Neural cell (in vitro differentiated cells): ENCODE measurements around the gene MLPH. TPM values are rescaled to one million over a fixed set of nuclear protein-coding genes. Genes with fewer than 3 reads are reported as not detected.

Source experiments
- H2AFZ ChIP-seq: fragments of 200-600, 300-800 bp; sonication (generic), shearing (Covaris generic); 2 replicates; pipeline ENCODE4 v1.6.0; 2014; ENCODE audit warnings: low read depth, mild to moderate bottlenecking, antibody characterized with exemption, low read length, moderate library complexity
- H3F3A ChIP-seq: fragments of 200-600 bp; shearing (Covaris generic); 2 replicates; pipeline ENCODE4 v1.6.1; 2016; ENCODE audit warnings: mild to moderate bottlenecking, moderate library complexity, mixed read lengths, antibody characterized with exemption, low read length; ENCODE audit not compliant: insufficient read depth, poor library complexity, severe bottlenecking
- H3K27ac ChIP-seq: fragments of 200-600, 300-800 bp; sonication (generic), shearing (Covaris generic); 2 replicates; pipeline ENCODE4 v1.5.1; 2014; ENCODE audit warnings: mild to moderate bottlenecking, low read length, moderate library complexity
- H3K27me3 ChIP-seq: fragments of 300-800, 200-600 bp; sonication (generic), shearing (Covaris generic); 2 replicates; pipeline ENCODE4 v1.6.0; 2014; ENCODE audit warnings: mild to moderate bottlenecking, low read depth, low read length, moderate library complexity; ENCODE audit not compliant: insufficient read depth
- H3K36me3 ChIP-seq: fragments of 300-800, 200-600 bp; sonication (generic), shearing (Covaris generic); 2 replicates; pipeline ENCODE4 v1.5.1; 2014; ENCODE audit warnings: mild to moderate bottlenecking, antibody characterized with exemption, low read length, moderate library complexity; ENCODE audit not compliant: insufficient read depth
- H3K4me2 ChIP-seq: fragments of 300-800, 200-600 bp; sonication (generic), shearing (Covaris generic); 2 replicates; pipeline ENCODE4 v1.6.0; 2014; ENCODE audit warnings: mild to moderate bottlenecking, low read length
- H3K4me3 ChIP-seq: fragments of 300-800, 200-600 bp; sonication (generic), shearing (Covaris generic); 2 replicates; pipeline ENCODE4 v1.5.1; 2014; ENCODE audit warnings: mild to moderate bottlenecking, low read length, moderate library complexity
- H3K79me2 ChIP-seq: fragments of 200-600 bp; shearing (Covaris generic); replicated peaks from 2 replicates; pipeline ENCODE4 v1.6.0; 2014; ENCODE audit warnings: mild to moderate bottlenecking, low read length, moderate library complexity; ENCODE audit not compliant: insufficient read depth
- H3K9ac ChIP-seq: fragments of 300-800, 200-600 bp; sonication (generic), shearing (Covaris generic); 2 replicates; pipeline ENCODE4 v1.6.1; 2016; ENCODE audit warnings: mild to moderate bottlenecking, low read length, mixed read lengths
- H3K9me2 ChIP-seq: fragments of 200-600 bp; shearing (Covaris generic); 2 replicates; pipeline ENCODE4 v1.6.1; 2016; ENCODE audit warnings: mild to moderate bottlenecking, low read length, mixed read lengths; ENCODE audit not compliant: insufficient read depth
- H3K9me3 ChIP-seq: fragments of 200-600, 300-800 bp; sonication (generic), shearing (Covaris generic); 2 replicates; pipeline ENCODE4 v1.6.1; 2016; ENCODE audit warnings: mild to moderate bottlenecking, mixed run types, low read length, moderate library complexity, mixed read lengths
- H4K20me1 ChIP-seq: fragments of 200-600 bp; shearing (Covaris generic); 2 replicates; pipeline ENCODE4 v1.6.1; 2016; ENCODE audit warnings: mild to moderate bottlenecking, mixed run types; ENCODE audit not compliant: insufficient read depth
- EP300 ChIP-seq: fragments of 450-650 bp; conservative IDR thresholded peaks from 2 replicates; pipeline ENCODE4 v1.6.1; 2014; ENCODE audit warnings: antibody characterized with exemption, mild to moderate bottlenecking, moderate library complexity; ENCODE audit not compliant: poor library complexity, severe bottlenecking
- EZH2 ChIP-seq: fragments of 200-600, 300-800 bp; shearing (Covaris generic), sonication (generic); IDR thresholded peaks from 2 replicates; pipeline ENCODE4 v1.6.1; 2014; ENCODE audit warnings: antibody characterized with exemption, low read length, borderline replicate concordance, mild to moderate bottlenecking; ENCODE audit not compliant: insufficient read depth, poor library complexity, severe bottlenecking
- MXI1 ChIP-seq: fragments of 450-650 bp; conservative IDR thresholded peaks from 2 replicates; pipeline ENCODE4 v1.6.1; 2014; ENCODE audit warnings: antibody characterized with exemption, mild to moderate bottlenecking; ENCODE audit not compliant: poor library complexity, severe bottlenecking
- POLR2AphosphoS5 ChIP-seq: IDR thresholded peaks from 2 replicates; pipeline ENCODE4 v1.6.1; 2012
- RAD21 ChIP-seq: fragments of 450-650 bp; conservative IDR thresholded peaks from 2 replicates; pipeline ENCODE4 v1.6.1; 2014; ENCODE audit warnings: antibody characterized with exemption, mild to moderate bottlenecking, moderate library complexity
- SMC3 ChIP-seq: fragments of 450-650 bp; conservative IDR thresholded peaks from 2 replicates; pipeline ENCODE4 v1.6.1; 2014; ENCODE audit warnings: antibody characterized with exemption, mild to moderate bottlenecking, moderate library complexity; ENCODE audit not compliant: poor library complexity
- TAF1 ChIP-seq: IDR thresholded peaks from 2 replicates; pipeline ENCODE4 v1.6.1; 2012; ENCODE audit warnings: low read depth
- polyA plus RNA-seq: library from polyadenylated mRNA; depleted of rRNA; stranded (reverse); fragments of >200 nt; gene quantifications from 2 replicates; pipeline ENCODE4 v1.2.3, GENCODE V29; 2014
- TF ChIP-seq, protein P1 (sequence below): fragments of 450-650 bp; IDR thresholded peaks from 2 replicates; pipeline ENCODE4 v1.5.1; 2014; ENCODE audit warnings: antibody characterized with exemption, mild to moderate bottlenecking, moderate library complexity; ENCODE audit not compliant: poor library complexity, severe bottlenecking
- TF ChIP-seq, protein P2 (sequence below): IDR thresholded peaks from 2 replicates; pipeline ENCODE4 v1.6.1; 2012; ENCODE audit warnings: borderline replicate concordance

Gene MLPH
- polyA plus RNA-seq, 1 donor from 2014 or later = not detected

GRCh38 chr2:237553948-237554347 is 66.9 kb downstream of the MLPH start:
- Histone ChIP-seq H2AFZ (no peak overlapping the region), H3F3A (no peaks in the 10 kb centered on the region), H3K9ac (no peak overlapping the region), H3K9me2 (no peaks in the 10 kb centered on the region), H3K4me2 (no peak overlapping the region), H3K79me2 (no peaks in the 10 kb centered on the region), H4K20me1 (no peaks in the 10 kb centered on the region), H3K27ac (no peak overlapping the region), H3K4me3 (no peak overlapping the region), H3K9me3 (peaks cover 3% of the 10 kb centered on the region), H3K36me3 (no peaks in the 10 kb centered on the region), H3K27me3 (no peaks in the 10 kb centered on the region)
- TF ChIP-seq SMC3 = no peak
- TF ChIP-seq EZH2 = no peak
- no peak for TF ChIP-seq POLR2AphosphoS5
- TF ChIP-seq, protein P1, sequence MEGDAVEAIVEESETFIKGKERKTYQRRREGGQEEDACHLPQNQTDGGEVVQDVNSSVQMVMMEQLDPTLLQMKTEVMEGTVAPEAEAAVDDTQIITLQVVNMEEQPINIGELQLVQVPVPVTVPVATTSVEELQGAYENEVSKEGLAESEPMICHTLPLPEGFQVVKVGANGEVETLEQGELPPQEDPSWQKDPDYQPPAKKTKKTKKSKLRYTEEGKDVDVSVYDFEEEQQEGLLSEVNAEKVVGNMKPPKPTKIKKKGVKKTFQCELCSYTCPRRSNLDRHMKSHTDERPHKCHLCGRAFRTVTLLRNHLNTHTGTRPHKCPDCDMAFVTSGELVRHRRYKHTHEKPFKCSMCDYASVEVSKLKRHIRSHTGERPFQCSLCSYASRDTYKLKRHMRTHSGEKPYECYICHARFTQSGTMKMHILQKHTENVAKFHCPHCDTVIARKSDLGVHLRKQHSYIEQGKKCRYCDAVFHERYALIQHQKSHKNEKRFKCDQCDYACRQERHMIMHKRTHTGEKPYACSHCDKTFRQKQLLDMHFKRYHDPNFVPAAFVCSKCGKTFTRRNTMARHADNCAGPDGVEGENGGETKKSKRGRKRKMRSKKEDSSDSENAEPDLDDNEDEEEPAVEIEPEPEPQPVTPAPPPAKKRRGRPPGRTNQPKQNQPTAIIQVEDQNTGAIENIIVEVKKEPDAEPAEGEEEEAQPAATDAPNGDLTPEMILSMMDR = no peak
- TF ChIP-seq RAD21 = no peak
- TF ChIP-seq EP300 = no peak
- no peak for TF ChIP-seq TAF1
- TF ChIP-seq, protein P2, sequence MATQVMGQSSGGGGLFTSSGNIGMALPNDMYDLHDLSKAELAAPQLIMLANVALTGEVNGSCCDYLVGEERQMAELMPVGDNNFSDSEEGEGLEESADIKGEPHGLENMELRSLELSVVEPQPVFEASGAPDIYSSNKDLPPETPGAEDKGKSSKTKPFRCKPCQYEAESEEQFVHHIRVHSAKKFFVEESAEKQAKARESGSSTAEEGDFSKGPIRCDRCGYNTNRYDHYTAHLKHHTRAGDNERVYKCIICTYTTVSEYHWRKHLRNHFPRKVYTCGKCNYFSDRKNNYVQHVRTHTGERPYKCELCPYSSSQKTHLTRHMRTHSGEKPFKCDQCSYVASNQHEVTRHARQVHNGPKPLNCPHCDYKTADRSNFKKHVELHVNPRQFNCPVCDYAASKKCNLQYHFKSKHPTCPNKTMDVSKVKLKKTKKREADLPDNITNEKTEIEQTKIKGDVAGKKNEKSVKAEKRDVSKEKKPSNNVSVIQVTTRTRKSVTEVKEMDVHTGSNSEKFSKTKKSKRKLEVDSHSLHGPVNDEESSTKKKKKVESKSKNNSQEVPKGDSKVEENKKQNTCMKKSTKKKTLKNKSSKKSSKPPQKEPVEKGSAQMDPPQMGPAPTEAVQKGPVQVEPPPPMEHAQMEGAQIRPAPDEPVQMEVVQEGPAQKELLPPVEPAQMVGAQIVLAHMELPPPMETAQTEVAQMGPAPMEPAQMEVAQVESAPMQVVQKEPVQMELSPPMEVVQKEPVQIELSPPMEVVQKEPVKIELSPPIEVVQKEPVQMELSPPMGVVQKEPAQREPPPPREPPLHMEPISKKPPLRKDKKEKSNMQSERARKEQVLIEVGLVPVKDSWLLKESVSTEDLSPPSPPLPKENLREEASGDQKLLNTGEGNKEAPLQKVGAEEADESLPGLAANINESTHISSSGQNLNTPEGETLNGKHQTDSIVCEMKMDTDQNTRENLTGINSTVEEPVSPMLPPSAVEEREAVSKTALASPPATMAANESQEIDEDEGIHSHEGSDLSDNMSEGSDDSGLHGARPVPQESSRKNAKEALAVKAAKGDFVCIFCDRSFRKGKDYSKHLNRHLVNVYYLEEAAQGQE = no peak
- TF ChIP-seq MXI1 = no peak

DNA sequence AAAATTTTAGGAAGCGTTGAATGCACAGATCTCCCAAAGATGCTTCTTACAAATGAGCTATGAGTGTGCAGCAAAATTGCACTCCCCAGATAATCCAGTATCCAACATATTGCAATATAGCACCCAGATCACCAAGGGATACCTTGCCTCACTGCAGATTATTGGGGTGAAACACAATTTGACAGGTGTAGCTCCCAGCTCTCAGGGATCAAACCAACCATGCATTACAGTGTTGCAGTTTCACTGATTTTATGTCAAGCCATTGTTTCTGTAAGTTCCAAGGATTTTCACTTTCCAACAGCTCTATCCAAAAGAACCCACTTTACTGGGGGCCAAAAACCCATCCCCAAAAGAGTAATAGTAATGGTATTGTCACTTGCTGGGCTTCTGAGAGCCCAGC is 68.5 kb downstream of the MLPH start:
- TF ChIP-seq POLR2AphosphoS5 (no peak), TAF1 (no peak), RAD21 (no peak), SMC3 (no peak), EP300 (no peak), MXI1 (no peak), EZH2 (no peak)
- TF ChIP-seq, protein P2 = no peak
- TF ChIP-seq, protein P1 = no peak
- Histone ChIP-seq H3K9ac (no peak overlapping the region), H3K9me2 (no peaks in the 10 kb centered on the region), H4K20me1 (no peaks in the 10 kb centered on the region), H3K27me3 (no peaks in the 10 kb centered on the region), H3K79me2 (no peaks in the 10 kb centered on the region), H3K27ac (no peak overlapping the region), H2AFZ (no peak overlapping the region), H3K9me3 (peaks cover 3% of the 10 kb centered on the region), H3K36me3 (no peaks in the 10 kb centered on the region), H3K4me3 (no peak overlapping the region), H3F3A (no peaks in the 10 kb centered on the region), H3K4me2 (no peak overlapping the region)
